Measurements from ENCODE around the gene NR1D1. TPM values are rescaled to one million over a fixed set of nuclear protein-coding genes. Genes with fewer than 3 reads are reported as not detected.

Gene NR1D1
- total RNA-seq, 2 experiments from 2014 or later = 6.0 to 6.5 TPM

DNA sequence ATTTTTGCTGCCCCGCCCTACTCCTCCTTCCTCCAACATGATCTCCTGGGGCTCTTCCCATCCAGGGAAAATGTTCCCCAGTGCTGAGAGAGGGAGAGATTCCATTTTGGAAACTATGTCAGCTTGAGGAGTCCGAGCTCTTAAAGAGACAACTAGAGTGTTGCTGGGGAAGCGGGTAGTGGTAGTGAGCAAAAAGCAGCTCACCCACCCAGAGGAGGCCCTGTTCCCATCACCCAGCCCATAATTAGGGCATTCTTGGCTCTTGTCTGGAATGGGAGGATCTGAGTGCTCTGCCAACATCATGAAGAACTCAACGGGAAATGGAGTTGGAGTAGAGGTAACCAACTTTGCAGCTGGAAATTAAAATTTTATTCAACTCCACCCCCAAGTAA, 12.3 kb upstream of the NR1D1 start:
- TF ChIP-seq, protein P1, sequence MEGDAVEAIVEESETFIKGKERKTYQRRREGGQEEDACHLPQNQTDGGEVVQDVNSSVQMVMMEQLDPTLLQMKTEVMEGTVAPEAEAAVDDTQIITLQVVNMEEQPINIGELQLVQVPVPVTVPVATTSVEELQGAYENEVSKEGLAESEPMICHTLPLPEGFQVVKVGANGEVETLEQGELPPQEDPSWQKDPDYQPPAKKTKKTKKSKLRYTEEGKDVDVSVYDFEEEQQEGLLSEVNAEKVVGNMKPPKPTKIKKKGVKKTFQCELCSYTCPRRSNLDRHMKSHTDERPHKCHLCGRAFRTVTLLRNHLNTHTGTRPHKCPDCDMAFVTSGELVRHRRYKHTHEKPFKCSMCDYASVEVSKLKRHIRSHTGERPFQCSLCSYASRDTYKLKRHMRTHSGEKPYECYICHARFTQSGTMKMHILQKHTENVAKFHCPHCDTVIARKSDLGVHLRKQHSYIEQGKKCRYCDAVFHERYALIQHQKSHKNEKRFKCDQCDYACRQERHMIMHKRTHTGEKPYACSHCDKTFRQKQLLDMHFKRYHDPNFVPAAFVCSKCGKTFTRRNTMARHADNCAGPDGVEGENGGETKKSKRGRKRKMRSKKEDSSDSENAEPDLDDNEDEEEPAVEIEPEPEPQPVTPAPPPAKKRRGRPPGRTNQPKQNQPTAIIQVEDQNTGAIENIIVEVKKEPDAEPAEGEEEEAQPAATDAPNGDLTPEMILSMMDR (IDR thresholded peaks at IDR 0.05) = no peak
- H3K4me1 Mint-ChIP-seq (ENCODE audit: low read depth) = peaks cover 52% of the 10 kb centered on the region
- no peaks in the 10 kb centered on the region for H3K27me3 Mint-ChIP-seq
- peak overlapping the region; percentile 75 for H3K4me3 Mint-ChIP-seq
- CTCF ChIA-PET = interaction anchor here (0.8 to 7.1 kb wide), 44 partner anchors 10 to 491 kb away, joined by 3 to 136 read pairs (median 7); partner anchors contain the start of genes CASC3, MED24, MSL1 and NR1D1
- POLR2A ChIA-PET = interaction anchor here (0.6 to 6.7 kb wide), 14 partner anchors 11 to 210 kb away, joined by 3 to 93 read pairs (median 4); partner anchors contain the start of genes CASC3, MSL1, NR1D1 and THRA
- H3K36me3 Mint-ChIP-seq (ENCODE audit: low read depth) = no peaks in the 10 kb centered on the region
- DNase-seq (no peak), ATAC-seq (no peak)
- H3K9me3 Mint-ChIP-seq = no peaks in the 10 kb centered on the region
- H3K27ac Mint-ChIP-seq = peak overlapping the region; percentile 94
- intact Hi-C loops (cut with micrococcal nuclease) = loop anchor here (1.0 to 5.0 kb wide), 3 partner anchors 16 to 56 kb away; partner anchors contain the start of gene THRA

DNA sequence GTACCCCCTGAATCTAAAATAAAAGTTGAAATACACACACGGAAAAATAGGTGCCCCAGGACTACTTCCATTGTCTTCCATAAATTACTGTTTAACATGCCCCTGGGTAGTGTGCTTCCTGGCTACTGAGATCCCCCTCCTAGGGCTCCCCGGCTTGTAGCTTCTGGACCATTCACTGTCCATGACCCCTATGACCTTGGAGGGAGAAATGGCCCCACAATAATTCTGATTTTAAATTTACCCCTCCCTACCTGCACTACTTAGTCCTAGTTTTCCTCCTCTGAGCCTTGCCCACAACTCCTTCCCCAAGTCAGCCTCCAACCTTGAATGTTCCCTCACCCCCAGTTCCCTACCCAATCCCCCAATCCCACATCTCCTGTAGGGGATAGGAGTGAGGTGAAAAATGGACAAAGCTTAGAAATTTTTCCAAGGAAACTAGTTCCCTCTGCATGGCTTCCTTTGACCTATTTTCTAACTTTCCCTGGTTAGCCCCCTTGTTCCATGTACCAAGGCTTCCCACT, 11.9 kb upstream of the NR1D1 start:
- H3K27ac Mint-ChIP-seq = peak overlapping the region; percentile 90
- CTCF ChIA-PET = interaction anchor here (0.8 to 7.1 kb wide), 41 partner anchors 11 to 490 kb away, joined by 3 to 136 read pairs (median 7); partner anchors contain the start of genes CASC3, MED24, MSL1 and NR1D1
- POLR2A ChIA-PET = interaction anchor here (0.9 to 6.7 kb wide), 9 partner anchors 8 to 106 kb away, joined by 3 to 93 read pairs (median 10); partner anchors contain the start of genes CASC3, MSL1 and NR1D1
- ATAC-seq (no peak), DNase-seq (no peak)
- intact Hi-C loops (cut with micrococcal nuclease) = loop anchor here (2.0 to 5.0 kb wide), 2 partner anchors 15 to 50 kb away; partner anchors contain the start of gene THRA
- H3K9me3 Mint-ChIP-seq = no peaks in the 10 kb centered on the region
- no peaks in the 10 kb centered on the region for H3K36me3 Mint-ChIP-seq (ENCODE audit: low read depth)
- H3K4me3 Mint-ChIP-seq = no peak overlapping the region
- TF ChIP-seq, protein P1 (IDR thresholded peaks at IDR 0.05) = no peak
- H3K27me3 Mint-ChIP-seq = no peaks in the 10 kb centered on the region
- H3K4me1 Mint-ChIP-seq (ENCODE audit: low read depth) = peaks cover 57% of the 10 kb centered on the region

DNA sequence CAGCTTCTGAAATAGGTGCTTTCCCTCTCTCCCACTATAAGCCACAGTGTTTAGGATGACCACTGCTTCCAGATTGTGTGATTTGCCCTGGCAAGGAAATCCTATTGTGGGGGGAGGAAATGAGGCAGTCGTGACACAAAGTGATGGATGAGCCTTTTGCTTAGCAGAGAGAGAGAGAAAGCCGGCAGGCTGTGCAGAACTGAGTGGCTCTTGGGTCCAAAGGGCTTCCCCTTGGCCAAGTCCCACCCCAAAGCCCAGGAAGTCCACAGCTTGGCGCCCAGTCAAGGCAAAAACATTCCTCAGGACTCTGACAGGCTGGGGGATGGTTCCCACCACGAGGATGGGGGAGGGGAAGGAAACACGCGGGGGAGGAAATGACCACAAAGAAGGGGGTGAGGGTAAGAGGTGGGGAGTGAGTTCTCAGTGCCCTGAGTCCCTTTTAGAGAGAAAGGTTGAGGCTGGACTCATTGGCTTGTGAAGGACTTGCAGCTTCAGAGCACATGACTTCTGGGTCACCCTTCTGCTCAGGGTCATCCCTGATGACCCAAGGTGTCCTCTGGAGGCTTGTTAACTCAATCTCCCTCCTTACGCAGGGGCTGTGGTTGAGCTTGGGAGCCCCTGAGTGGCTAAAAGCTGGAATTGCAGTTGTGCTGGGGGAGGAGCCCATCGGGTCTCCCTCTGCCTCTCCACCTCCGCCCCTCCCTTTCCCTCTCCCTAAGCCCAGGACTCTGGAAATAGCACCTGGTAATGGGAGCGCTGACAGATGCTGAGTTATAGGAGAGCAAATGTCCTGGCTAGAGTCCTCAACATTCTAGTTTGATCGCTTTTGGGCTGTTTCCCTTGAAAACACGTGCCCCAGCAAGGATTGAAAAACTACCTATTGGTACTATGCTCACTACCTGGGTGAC, 11.1 kb upstream of the NR1D1 start:
- ChIA-PET POLR2A (interaction anchor here (0.6 to 6.7 kb wide), 11 partner anchors 9 to 107 kb away, joined by 3 to 93 read pairs (median 5); partner anchors contain the start of genes CASC3, MSL1 and NR1D1), CTCF (interaction anchor here (0.8 to 7.1 kb wide), 30 partner anchors 12 to 130 kb away, joined by 3 to 136 read pairs (median 9); partner anchors contain the start of genes CASC3, MED24, MSL1 and NR1D1)
- Mint-ChIP-seq H3K27me3 (no peaks in the 10 kb centered on the region), H3K4me3 (peak overlapping the region; percentile 57), H3K27ac (peak overlapping the region; percentile 90), H3K36me3 (ENCODE audit: low read depth) (no peaks in the 10 kb centered on the region), H3K9me3 (no peaks in the 10 kb centered on the region), H3K4me1 (ENCODE audit: low read depth) (peaks cover 65% of the 10 kb centered on the region)
- intact Hi-C loops (cut with micrococcal nuclease) = loop anchor here (2.0 to 5.0 kb wide), 2 partner anchors 15 to 49 kb away; partner anchors contain the start of gene THRA
- DNase-seq (peak; percentile 83), ATAC-seq (peak; percentile 59)
- TF ChIP-seq, protein P1 (IDR thresholded peaks at IDR 0.05) = peak; percentile 83

DNA sequence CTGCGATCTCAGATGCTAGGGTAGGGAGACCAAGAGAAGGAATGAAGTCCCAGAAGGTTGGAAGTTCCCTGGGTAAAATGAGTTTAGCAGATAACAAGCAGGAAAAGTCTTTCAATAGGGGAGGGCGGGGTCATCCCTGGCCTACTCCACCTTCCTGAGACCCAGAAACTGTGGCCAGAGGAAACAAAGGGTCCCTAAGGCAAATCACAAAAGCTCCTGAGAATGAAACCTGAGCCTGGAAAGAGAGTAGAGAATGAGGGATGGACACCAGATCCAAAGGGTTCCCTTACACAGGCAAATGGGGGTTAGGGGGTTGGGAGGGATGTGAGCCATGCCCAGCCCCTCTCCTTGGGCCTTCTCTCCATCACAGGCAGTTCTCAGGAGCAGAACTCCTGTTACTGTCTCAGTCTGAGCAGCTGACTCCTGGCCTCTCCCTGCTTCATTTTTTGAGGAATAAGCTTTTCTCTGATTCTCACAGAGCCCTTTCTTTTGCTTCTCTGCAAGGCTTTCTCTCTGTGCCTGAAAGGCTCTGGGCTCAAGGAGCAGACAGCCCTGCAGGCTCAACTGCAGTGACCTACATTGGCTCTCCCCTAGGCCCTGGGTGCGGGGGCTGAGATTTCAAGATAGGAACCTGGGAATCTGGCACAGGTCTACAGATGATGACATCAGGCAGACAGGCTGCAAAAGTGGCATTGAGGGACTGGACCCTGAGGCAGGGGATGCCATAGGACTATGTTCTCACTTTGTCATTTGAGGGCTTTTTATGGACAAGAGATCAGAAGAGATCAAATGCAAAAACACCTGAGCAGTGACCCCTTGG, 9.8 kb upstream of the NR1D1 start:
- ChIA-PET POLR2A (interaction anchor here (1.2 to 6.7 kb wide), 6 partner anchors 10 to 63 kb away, joined by 3 to 93 read pairs (median 14); partner anchors contain the start of genes CASC3, MSL1 and NR1D1), CTCF (interaction anchor here (0.8 to 7.1 kb wide), 17 partner anchors 10 to 97 kb away, joined by 3 to 136 read pairs (median 6); partner anchors contain the start of genes CASC3, MSL1 and NR1D1)
- DNase-seq (no peak), ATAC-seq (no peak)
- Mint-ChIP-seq H3K27me3 (no peaks in the 10 kb centered on the region), H3K36me3 (ENCODE audit: low read depth) (no peaks in the 10 kb centered on the region), H3K27ac (peak overlapping the region; percentile 90), H3K9me3 (no peaks in the 10 kb centered on the region), H3K4me3 (no peak overlapping the region), H3K4me1 (ENCODE audit: low read depth) (peaks cover 77% of the 10 kb centered on the region)
- intact Hi-C loops (cut with micrococcal nuclease) = loop anchor here (5.0 kb wide), 1 partner anchor 48 kb away; the partner anchor contains the start of gene THRA
- TF ChIP-seq, protein P1 (IDR thresholded peaks at IDR 0.05) = no peak
